HG03045 (cell line): Measurements from ENCODE around the gene NKX1-1.
"Not testable (repeated sequence)": the region's sequence is repeated elsewhere in the genome, so short reads cannot be mapped to it uniquely, and the experiment has no call there.

Experiments
- ATAC-seq: cut with Tn5 transposase; IDR thresholded peaks from one replicate; pipeline ENCODE4 v1.9.1; 2021; ENCODE audit warnings: mild to moderate bottlenecking, moderate library complexity; ENCODE audit not compliant: unreplicated experiment

NKX1-1 gene

GRCh38 chr4:1406394-1406980, at the start of gene NKX1-1:
Gene NKX1-1 (minus strand): TSS chr4:1406442. CDS start chr4:1406442, 0 bp downstream.
- ATAC-seq, result no peak

GRCh38 chr4:1453731-1454130, 47.5 kb upstream of the NKX1-1 start:
- no peak for ATAC-seq

- ATAC-seq, result no peak
Measured at GRCh38 chr4:1452431-1453051, 46.3 kb upstream of the NKX1-1 start.

- no peak for ATAC-seq
Measured at GRCh38 chr4:1451752-1452122, 45.5 kb upstream of the NKX1-1 start.

GRCh38 chr4:1451106-1451751, 45.0 kb upstream of the NKX1-1 start:
- ATAC-seq, result no peak

- ATAC-seq, result no peak
Measured at GRCh38 chr4:1449833-1450741, 43.8 kb upstream of the NKX1-1 start.

GRCh38 chr4:1449475-1449832, 43.2 kb upstream of the NKX1-1 start:
- ATAC-seq, result no peak

- no peak for ATAC-seq
Measured at GRCh38 chr4:1448589-1449420, 42.6 kb upstream of the NKX1-1 start.

GRCh38 chr4:1447676-1448588, 41.7 kb upstream of the NKX1-1 start:
- ATAC-seq, result no peak

GRCh38 chr4:1446502-1447386, 40.5 kb upstream of the NKX1-1 start:
- no peak for ATAC-seq

GRCh38 chr4:1445716-1446445, 39.6 kb upstream of the NKX1-1 start:
- no peak for ATAC-seq

GRCh38 chr4:1443688-1444172, 37.5 kb upstream of the NKX1-1 start:
- not testable (repeated sequence) for ATAC-seq

GRCh38 chr4:1427010-1427409, 20.8 kb upstream of the NKX1-1 start:
- no peak for ATAC-seq

- no peak for ATAC-seq
Measured at GRCh38 chr4:1421657-1422056, 15.4 kb upstream of the NKX1-1 start.

- ATAC-seq, result no peak
Measured at GRCh38 chr4:1419708-1420107, 13.5 kb upstream of the NKX1-1 start.

GRCh38 chr4:1418494-1419285, 12.4 kb upstream of the NKX1-1 start:
- no peak for ATAC-seq
